Stimulated activated naive CD8-positive, alpha-beta T cell treated with anti-CD3 and anti-CD28 coated beads, Interleukin-15, amount 100 ng/mL, for 72 hours (primary cell): ENCODE data around the gene REX1BD.
A peak's percentile ranks its signal among the peaks of the same experiment; 100 is the strongest.
"Not testable (repeated sequence)": the region's sequence is repeated elsewhere in the genome, so short reads cannot be mapped to it uniquely, and the experiment has no call there.

Experiments used
- ATAC-seq: fragments of 150-1000 bp; cut with Tn5 transposase; 2 replicates; pipeline ENCODE4 v1.10.0; 2021; ENCODE audit warnings: mild to moderate bottlenecking, moderate library complexity
- DNase-seq, 2 donors: peaks; one replicate each; pipeline ENCODE4 v3.0.0; 2021 to 2022
- H3K27ac Mint-ChIP-seq, 2 donors: one replicate each; pipeline ENCODE4 v1.8.0; 2022; ENCODE audit warnings: mild to moderate bottlenecking in 2 of 2, mixed read lengths in 2 of 2, moderate library complexity in 2 of 2
- H3K27me3 Mint-ChIP-seq: one replicate; pipeline ENCODE4 v1.8.0; 2022; ENCODE audit warnings: mixed read lengths
- H3K4me1 Mint-ChIP-seq: one replicate; pipeline ENCODE4 v1.8.0; 2022; ENCODE audit warnings: mild to moderate bottlenecking, mixed read lengths
- H3K4me3 Mint-ChIP-seq, 2 donors: one replicate each; pipeline ENCODE4 v1.8.0; 2022; ENCODE audit warnings: mild to moderate bottlenecking in 2 of 2, mixed read lengths in 2 of 2, moderate library complexity in 1 of 2
- H3K9me3 Mint-ChIP-seq, 2 donors: one replicate each; pipeline ENCODE4 v1.8.0; 2022; ENCODE audit warnings: mixed read lengths in 2 of 2

Gene REX1BD

DNA sequence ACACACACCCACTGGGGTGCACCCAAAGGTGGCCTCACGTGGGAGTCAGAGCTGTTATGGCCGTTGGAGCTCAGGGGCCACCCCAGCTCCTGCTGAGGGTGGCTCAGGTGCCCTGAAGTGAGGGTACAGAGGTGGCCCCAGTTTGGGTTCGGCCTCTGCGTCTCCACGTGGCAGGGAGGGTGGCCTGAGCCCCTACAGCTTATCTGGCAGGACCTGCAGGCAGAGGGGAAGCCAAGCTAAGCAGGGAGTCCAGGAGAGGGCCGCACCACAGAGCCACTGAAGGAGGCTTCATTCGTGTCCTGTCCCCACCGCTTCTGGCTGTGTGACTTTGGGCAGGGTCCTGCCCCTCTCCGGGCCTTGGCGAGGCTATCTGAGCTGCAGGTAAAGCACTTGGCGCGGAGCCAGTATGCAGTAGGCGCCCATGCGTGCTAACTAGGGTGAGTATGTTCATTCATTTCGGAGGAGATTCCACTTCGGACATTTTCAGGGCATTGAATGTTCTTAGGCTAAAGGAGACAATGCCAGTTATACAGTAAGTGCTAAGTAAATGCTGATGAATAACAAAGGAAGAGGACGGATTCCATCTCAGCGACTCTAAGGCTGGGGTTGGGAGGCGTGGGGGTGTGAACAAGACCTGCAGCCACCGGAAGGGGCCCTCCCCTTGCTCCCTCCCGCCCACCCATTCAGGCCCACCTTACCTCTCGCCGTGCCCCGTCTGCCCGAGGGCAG lies 4.9 kb downstream of the REX1BD start:
- Mint-ChIP-seq H3K4me1 (peaks cover 72% of the 10 kb centered on the region), H3K4me3 (peak overlapping the region; percentile 47 to 83), H3K9me3 (no peaks in the 10 kb centered on the region), H3K27me3 (peaks cover 36% of the 10 kb centered on the region), H3K27ac (no peak overlapping the region)
- DNase-seq (peak in 1 of 2 donors; percentile 30), ATAC-seq (no peak)

GRCh38 chr19:18594096-18594823 lies 5.7 kb downstream of the REX1BD start:
- Mint-ChIP-seq H3K27me3 (peaks cover 43% of the 10 kb centered on the region), H3K4me3 (peak overlapping the region; percentile 83 to 91), H3K4me1 (peaks cover 71% of the 10 kb centered on the region), H3K9me3 (no peaks in the 10 kb centered on the region), H3K27ac (peak overlapping the region; percentile 90 to 93)
- ATAC-seq (peak; percentile 71), DNase-seq (peak; percentile 75 to 81)

GRCh38 chr19:18594824-18595373 lies 6.3 kb downstream of the REX1BD start:
- H3K27ac Mint-ChIP-seq, result peak overlapping the region; percentile 90 to 93
- peak overlapping the region; percentile 83 to 91 for H3K4me3 Mint-ChIP-seq
- H3K27me3 Mint-ChIP-seq, result peaks cover 50% of the 10 kb centered on the region
- peak; percentile 18 for ATAC-seq
- peaks cover 64% of the 10 kb centered on the region for H3K4me1 Mint-ChIP-seq
- no peaks in the 10 kb centered on the region for H3K9me3 Mint-ChIP-seq
- no peak for DNase-seq

DNA sequence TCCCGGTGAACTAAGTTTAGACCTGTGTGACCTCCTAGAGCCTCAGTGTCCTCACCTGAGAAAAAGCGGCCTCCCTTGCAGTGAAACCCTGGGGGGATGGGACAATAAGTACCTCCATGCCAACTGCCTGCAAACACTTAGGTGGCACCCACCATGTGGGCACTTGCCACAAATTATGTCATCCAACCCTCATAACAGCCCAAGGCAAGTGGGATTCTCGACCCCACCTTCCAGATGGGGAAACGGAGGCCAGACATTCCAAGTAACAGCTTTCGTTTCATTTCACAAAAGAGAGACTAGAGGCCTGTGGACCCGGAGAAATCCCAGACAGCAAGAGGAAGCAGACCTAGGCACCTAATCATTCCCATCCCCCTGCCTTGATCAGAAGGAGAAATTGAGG lies 6.9 kb downstream of the REX1BD start:
- no peak overlapping the region for H3K27ac Mint-ChIP-seq
- no peaks in the 10 kb centered on the region for H3K9me3 Mint-ChIP-seq
- H3K4me3 Mint-ChIP-seq, result peak overlapping the region; percentile 47 to 67
- H3K27me3 Mint-ChIP-seq, result peaks cover 52% of the 10 kb centered on the region
- ATAC-seq (no peak), DNase-seq (no peak)
- peaks cover 58% of the 10 kb centered on the region for H3K4me1 Mint-ChIP-seq

GRCh38 chr19:18596752-18597157 lies 8.2 kb downstream of the REX1BD start:
- Mint-ChIP-seq H3K27me3 (peaks cover 59% of the 10 kb centered on the region), H3K4me3 (no peak overlapping the region), H3K9me3 (no peaks in the 10 kb centered on the region), H3K4me1 (peaks cover 51% of the 10 kb centered on the region), H3K27ac (no peak overlapping the region)
- DNase-seq (no peak), ATAC-seq (no peak)

GRCh38 chr19:18597809-18598660 lies 9.4 kb downstream of the REX1BD start:
- H3K27ac Mint-ChIP-seq, result no peak overlapping the region
- peaks cover 49% of the 10 kb centered on the region for H3K4me1 Mint-ChIP-seq
- H3K9me3 Mint-ChIP-seq, result no peaks in the 10 kb centered on the region
- H3K4me3 Mint-ChIP-seq, result no peak overlapping the region
- ATAC-seq (no peak), DNase-seq (no peak)
- H3K27me3 Mint-ChIP-seq, result peaks cover 72% of the 10 kb centered on the region

- Mint-ChIP-seq H3K27ac (no peak overlapping the region), H3K27me3 (peaks cover 83% of the 10 kb centered on the region), H3K4me3 (no peak overlapping the region), H3K4me1 (peaks cover 39% of the 10 kb centered on the region), H3K9me3 (no peaks in the 10 kb centered on the region)
- no peak for ATAC-seq
- no peak for DNase-seq
These were observed 10.9 kb downstream of the REX1BD start for GRCh38 chr19:18599485-18599884.

GRCh38 chr19:18600692-18601397 lies 12.2 kb downstream of the REX1BD start:
- DNase-seq, H3K27ac Mint-ChIP-seq, H3K9me3 Mint-ChIP-seq, ATAC-seq, H3K4me3 Mint-ChIP-seq: not testable (repeated sequence)
- Mint-ChIP-seq H3K27me3 (peaks cover 82% of the 10 kb centered on the region), H3K4me1 (peaks cover 26% of the 10 kb centered on the region)

GRCh38 chr19:18601875-18602274 lies 13.3 kb downstream of the REX1BD start:
- Mint-ChIP-seq H3K27me3 (peaks cover 73% of the 10 kb centered on the region), H3K4me3 (no peak overlapping the region)

DNA sequence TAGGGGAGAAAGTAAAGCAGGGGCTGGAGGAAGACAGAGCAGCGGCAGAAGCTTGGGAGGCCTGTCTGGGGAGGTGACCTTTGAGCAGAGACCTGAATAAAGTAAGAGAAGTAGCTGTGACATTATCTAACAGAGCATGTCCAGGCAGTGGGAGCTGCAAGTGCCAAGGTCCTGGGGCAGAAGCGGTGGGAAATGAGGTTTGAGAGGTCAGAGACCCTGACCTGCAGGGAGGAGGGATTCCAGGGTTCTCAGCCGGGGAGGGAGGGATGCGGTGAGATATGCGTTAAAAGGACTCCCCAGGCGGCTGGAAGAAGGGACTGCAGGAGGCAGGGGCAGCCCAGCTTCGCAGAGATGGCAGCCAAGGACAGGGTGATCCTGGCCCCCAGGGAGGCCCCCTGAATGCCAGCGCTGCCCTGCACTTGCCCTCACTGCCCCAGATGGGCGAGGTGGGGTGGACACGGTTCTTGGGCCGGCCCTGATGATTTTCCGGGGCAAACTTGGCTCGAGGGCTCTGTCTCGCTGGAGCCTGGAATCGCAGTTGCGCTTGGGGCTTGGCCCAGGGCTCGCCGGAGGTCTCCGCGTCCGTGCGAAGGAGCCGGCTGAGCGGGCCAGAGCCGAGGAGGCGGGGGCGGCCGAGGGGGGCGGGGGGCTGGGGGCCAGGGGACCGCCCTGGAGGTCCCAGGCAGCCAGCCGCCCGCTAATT lies 14.8 kb downstream of the REX1BD start:
- peaks cover 19% of the 10 kb centered on the region for H3K4me1 Mint-ChIP-seq
- DNase-seq (no peak), ATAC-seq (peak; percentile 72)
- no peak overlapping the region for H3K27ac Mint-ChIP-seq
- H3K4me3 Mint-ChIP-seq, result no peak overlapping the region
- peaks cover 79% of the 10 kb centered on the region for H3K27me3 Mint-ChIP-seq
- no peaks in the 10 kb centered on the region for H3K9me3 Mint-ChIP-seq

More at GRCh38 chr19:18601875-18602274, 13.3 kb downstream of the REX1BD start:
- DNase-seq (no peak), ATAC-seq (no peak)
- peaks cover 15% of the 10 kb centered on the region for H3K4me1 Mint-ChIP-seq
- no peaks in the 10 kb centered on the region for H3K9me3 Mint-ChIP-seq
- no peak overlapping the region for H3K27ac Mint-ChIP-seq

- H3K9me3 Mint-ChIP-seq, result no peaks in the 10 kb centered on the region
- no peak overlapping the region for H3K27ac Mint-ChIP-seq
- no peak for DNase-seq
- H3K4me3 Mint-ChIP-seq, result no peak overlapping the region
- ATAC-seq, result peak; percentile 33
- peaks cover 79% of the 10 kb centered on the region for H3K27me3 Mint-ChIP-seq
- H3K4me1 Mint-ChIP-seq, result peaks cover 19% of the 10 kb centered on the region
These were observed 15.6 kb downstream of the REX1BD start for GRCh38 chr19:18603958-18604819.

- peaks cover 79% of the 10 kb centered on the region for H3K27me3 Mint-ChIP-seq
- peaks cover 19% of the 10 kb centered on the region for H3K4me1 Mint-ChIP-seq
- ATAC-seq (no peak), DNase-seq (no peak)
- no peak overlapping the region for H3K27ac Mint-ChIP-seq
- no peak overlapping the region for H3K4me3 Mint-ChIP-seq
- H3K9me3 Mint-ChIP-seq, result no peaks in the 10 kb centered on the region
These were observed 16.2 kb downstream of the REX1BD start for GRCh38 chr19:18604820-18605159.

DNA sequence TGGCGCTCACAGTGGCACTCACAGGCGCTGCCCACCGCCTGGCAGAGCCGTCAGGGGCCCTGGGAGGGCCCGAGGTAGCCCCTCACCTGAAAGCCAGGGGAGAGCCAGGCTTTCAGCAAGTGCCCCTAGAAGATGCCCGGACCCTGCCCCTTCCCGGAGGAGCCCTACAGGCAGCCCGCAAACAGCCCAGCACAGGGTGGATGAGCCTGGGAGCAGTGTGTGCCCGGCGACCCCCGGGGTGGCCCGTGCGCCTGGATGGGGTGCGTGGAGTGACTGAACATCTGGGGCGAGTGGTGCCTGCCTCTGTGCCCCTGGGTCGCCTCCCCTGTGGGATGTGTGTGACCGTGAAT lies 16.6 kb downstream of the REX1BD start:
- peak; percentile 13 for ATAC-seq

More for the DNA sequence above, 16.6 kb downstream of the REX1BD start:
- H3K9me3 Mint-ChIP-seq, result no peaks in the 10 kb centered on the region
- no peak for DNase-seq
- H3K27me3 Mint-ChIP-seq, result peaks cover 80% of the 10 kb centered on the region
- no peak overlapping the region for H3K4me3 Mint-ChIP-seq
- H3K27ac Mint-ChIP-seq, result no peak overlapping the region
- peaks cover 19% of the 10 kb centered on the region for H3K4me1 Mint-ChIP-seq
